ENCODE results near the gene RNF13. TPM values are rescaled to one million over a fixed set of nuclear protein-coding genes. Genes with fewer than 3 reads are reported as not detected.
A peak's percentile ranks its signal among the peaks of the same experiment; 100 is the strongest.

Gene RNF13
- total and polyA plus RNA-seq, 2 donors (not counting 1 experiment from before 2014, with no cell fraction given) = 57.4 to 81.7 TPM

DNA sequence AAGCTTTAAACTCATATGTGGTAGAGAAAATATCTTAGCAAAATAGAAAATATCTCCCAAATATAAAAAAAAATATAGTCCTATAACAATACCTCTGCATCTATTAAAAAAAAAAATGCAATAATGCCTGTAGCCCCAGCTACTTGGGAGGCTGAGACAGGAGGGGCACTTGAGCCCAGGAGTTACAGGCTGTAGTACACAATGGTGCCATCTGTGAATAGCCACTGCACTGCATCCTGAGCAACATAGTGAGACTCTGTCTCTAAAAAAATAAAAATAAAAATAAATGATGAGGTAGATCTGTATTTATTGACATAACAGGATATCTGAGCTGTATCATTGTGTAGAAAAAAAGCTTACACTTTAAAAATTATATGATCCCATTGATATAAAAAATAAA is 87.3 kb downstream of the RNF13 start:
- H3K9me3 ChIP-seq (ENCODE audit: control insufficient read depth, insufficient read depth, low read depth, low read length) = no peaks in the 10 kb centered on the region
- TF ChIP-seq, protein P1, sequence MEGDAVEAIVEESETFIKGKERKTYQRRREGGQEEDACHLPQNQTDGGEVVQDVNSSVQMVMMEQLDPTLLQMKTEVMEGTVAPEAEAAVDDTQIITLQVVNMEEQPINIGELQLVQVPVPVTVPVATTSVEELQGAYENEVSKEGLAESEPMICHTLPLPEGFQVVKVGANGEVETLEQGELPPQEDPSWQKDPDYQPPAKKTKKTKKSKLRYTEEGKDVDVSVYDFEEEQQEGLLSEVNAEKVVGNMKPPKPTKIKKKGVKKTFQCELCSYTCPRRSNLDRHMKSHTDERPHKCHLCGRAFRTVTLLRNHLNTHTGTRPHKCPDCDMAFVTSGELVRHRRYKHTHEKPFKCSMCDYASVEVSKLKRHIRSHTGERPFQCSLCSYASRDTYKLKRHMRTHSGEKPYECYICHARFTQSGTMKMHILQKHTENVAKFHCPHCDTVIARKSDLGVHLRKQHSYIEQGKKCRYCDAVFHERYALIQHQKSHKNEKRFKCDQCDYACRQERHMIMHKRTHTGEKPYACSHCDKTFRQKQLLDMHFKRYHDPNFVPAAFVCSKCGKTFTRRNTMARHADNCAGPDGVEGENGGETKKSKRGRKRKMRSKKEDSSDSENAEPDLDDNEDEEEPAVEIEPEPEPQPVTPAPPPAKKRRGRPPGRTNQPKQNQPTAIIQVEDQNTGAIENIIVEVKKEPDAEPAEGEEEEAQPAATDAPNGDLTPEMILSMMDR (conservative IDR thresholded peaks at IDR 0.05 in 1 of 2, IDR thresholded peaks at IDR 0.05 in 1 of 2; ENCODE audit: low read depth in 1 of 2, low read length in 2 of 2) = no peak
- no peak for TF ChIP-seq EZH2 (IDR thresholded peaks at IDR 0.05; ENCODE audit: low read length, missing control alignments)
- no peak overlapping the region for H3K9ac ChIP-seq (ENCODE audit: insufficient read depth, low read length)
- no peaks in the 10 kb centered on the region for H3K4me1 ChIP-seq (ENCODE audit: control insufficient read depth, extremely low read depth, insufficient read depth, low read length)
- no peaks in the 10 kb centered on the region for H3K79me2 ChIP-seq (ENCODE audit: control insufficient read depth, insufficient read depth, low read length)
- H3K27me3 ChIP-seq (ENCODE audit: control insufficient read depth, insufficient read depth, low read length) = no peaks in the 10 kb centered on the region
- DNase-seq (ENCODE audit: low read depth in 2 of 2) = no peak
- no peaks in the 10 kb centered on the region for H3K36me3 ChIP-seq (ENCODE audit: control insufficient read depth, insufficient read depth, low read length)
- no peak overlapping the region for H3K4me2 ChIP-seq (ENCODE audit: extremely low read depth, insufficient read depth, low read length)
- no peaks in the 10 kb centered on the region for H4K20me1 ChIP-seq (ENCODE audit: control insufficient read depth, extremely low read depth, insufficient read depth, low read length)
- no peak overlapping the region for H2AFZ ChIP-seq (ENCODE audit: low read length)
- no peak overlapping the region for H3K4me3 ChIP-seq (replicated peaks in 1 of 4; ENCODE audit: control extremely low read depth in 1 of 4, insufficient read depth in 1 of 4, low read depth in 3 of 4, low read length in 4 of 4)
- no peak overlapping the region for H3K27ac ChIP-seq (ENCODE audit: insufficient read depth, low read length)

DNA sequence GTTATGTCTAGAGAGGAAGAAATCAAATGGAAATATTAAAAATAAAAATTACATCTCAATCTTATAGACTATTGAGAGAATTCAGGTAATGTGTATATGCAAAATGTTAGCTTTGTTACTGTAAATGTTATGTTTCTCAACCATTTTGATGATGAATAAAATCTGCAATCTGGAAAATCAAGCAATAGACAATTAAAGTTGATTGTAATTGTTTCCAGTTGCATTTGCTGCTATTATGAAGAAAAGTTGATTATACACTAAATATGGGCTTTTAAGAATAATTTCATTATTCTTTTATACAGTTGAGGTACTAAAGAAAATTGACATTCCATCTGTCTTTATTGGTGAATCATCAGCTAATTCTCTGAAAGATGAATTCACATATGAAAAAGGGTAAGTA is 88.8 kb downstream of the RNF13 start:
- TF ChIP-seq EZH2 (IDR thresholded peaks at IDR 0.05; ENCODE audit: low read length, missing control alignments) = no peak
- TF ChIP-seq, protein P1 (conservative IDR thresholded peaks at IDR 0.05 in 1 of 2, IDR thresholded peaks at IDR 0.05 in 1 of 2; ENCODE audit: low read depth in 1 of 2, low read length in 2 of 2) = no peak
- H3K9me3 ChIP-seq (ENCODE audit: control insufficient read depth, insufficient read depth, low read depth, low read length) = no peaks in the 10 kb centered on the region
- no peak overlapping the region for H3K9ac ChIP-seq (ENCODE audit: insufficient read depth, low read length)
- H2AFZ ChIP-seq (ENCODE audit: low read length) = no peak overlapping the region
- H3K79me2 ChIP-seq (ENCODE audit: control insufficient read depth, insufficient read depth, low read length) = no peaks in the 10 kb centered on the region
- no peak overlapping the region for H3K27ac ChIP-seq (ENCODE audit: insufficient read depth, low read length)
- H3K4me2 ChIP-seq (ENCODE audit: extremely low read depth, insufficient read depth, low read length) = no peak overlapping the region
- H3K27me3 ChIP-seq (ENCODE audit: control insufficient read depth, insufficient read depth, low read length) = no peaks in the 10 kb centered on the region
- DNase-seq (ENCODE audit: low read depth in 2 of 2) = no peak
- no peaks in the 10 kb centered on the region for H3K36me3 ChIP-seq (ENCODE audit: control insufficient read depth, insufficient read depth, low read length)
- H3K4me3 ChIP-seq (replicated peaks in 1 of 4; ENCODE audit: control extremely low read depth in 1 of 4, insufficient read depth in 1 of 4, low read depth in 3 of 4, low read length in 4 of 4) = no peak overlapping the region
- H3K4me1 ChIP-seq (ENCODE audit: control insufficient read depth, extremely low read depth, insufficient read depth, low read length) = no peaks in the 10 kb centered on the region
- no peaks in the 10 kb centered on the region for H4K20me1 ChIP-seq (ENCODE audit: control insufficient read depth, extremely low read depth, insufficient read depth, low read length)

GRCh38 chr3:149902498-149903139 is 89.6 kb downstream of the RNF13 start:
- H3K36me3 ChIP-seq (ENCODE audit: control insufficient read depth, insufficient read depth, low read length) = no peaks in the 10 kb centered on the region
- no peak for TF ChIP-seq EZH2 (IDR thresholded peaks at IDR 0.05; ENCODE audit: low read length, missing control alignments)
- TF ChIP-seq, protein P1 (conservative IDR thresholded peaks at IDR 0.05 in 1 of 2, IDR thresholded peaks at IDR 0.05 in 1 of 2; ENCODE audit: low read depth in 1 of 2, low read length in 2 of 2) = peak in 1 of 2 donors; percentile 34
- peak in 1 of 2 donors; percentile 8 for DNase-seq (ENCODE audit: low read depth in 2 of 2)
- no peaks in the 10 kb centered on the region for H3K79me2 ChIP-seq (ENCODE audit: control insufficient read depth, insufficient read depth, low read length)
- no peaks in the 10 kb centered on the region for H3K4me1 ChIP-seq (ENCODE audit: control insufficient read depth, extremely low read depth, insufficient read depth, low read length)
- no peak overlapping the region for H3K4me2 ChIP-seq (ENCODE audit: extremely low read depth, insufficient read depth, low read length)
- H4K20me1 ChIP-seq (ENCODE audit: control insufficient read depth, extremely low read depth, insufficient read depth, low read length) = no peaks in the 10 kb centered on the region
- H3K27me3 ChIP-seq (ENCODE audit: control insufficient read depth, insufficient read depth, low read length) = no peaks in the 10 kb centered on the region
- no peak overlapping the region for H3K9ac ChIP-seq (ENCODE audit: insufficient read depth, low read length)
- no peaks in the 10 kb centered on the region for H3K9me3 ChIP-seq (ENCODE audit: control insufficient read depth, insufficient read depth, low read depth, low read length)
- no peak overlapping the region for H3K27ac ChIP-seq (ENCODE audit: insufficient read depth, low read length)
- no peak overlapping the region for H2AFZ ChIP-seq (ENCODE audit: low read length)
- H3K4me3 ChIP-seq (replicated peaks in 1 of 4; ENCODE audit: control extremely low read depth in 1 of 4, insufficient read depth in 1 of 4, low read depth in 3 of 4, low read length in 4 of 4) = no peak overlapping the region

Data from fibroblast of lung (primary cell).